Tibial nerve (tissue), 4 donors: ENCODE data around the gene KCNA3. TPM values are rescaled to one million over a fixed set of nuclear protein-coding genes. Genes with fewer than 3 reads are reported as not detected.
"Not testable (repeated sequence)": the region's sequence is repeated elsewhere in the genome, so short reads cannot be mapped to it uniquely, and the experiment has no call there.

Experiments
- DNase-seq, 2 donors: peaks; one replicate each; pipeline ENCODE4 v3.0.0-alpha.2; 2019; ENCODE audit warnings: low spot score in 2 of 2
- H3K27ac ChIP-seq, 4 donors: fragments of 200-600 bp; sonication (generic) in 3 of 4; one replicate each; pipeline ENCODE4 v1.5.1; 2017 to 2019; ENCODE audit warnings: mild to moderate bottlenecking in 1 of 4
- H3K27me3 ChIP-seq, 2 donors: fragments of 200-600 bp; sonication (generic) in 1 of 2; one replicate each; pipeline versions ENCODE4 v1.5.1 to v1.6.0; 2017 to 2019
- H3K36me3 ChIP-seq, 3 donors: fragments of 200-600 bp; sonication (generic); one replicate each; pipeline ENCODE4 v1.5.1; 2018 to 2019
- H3K4me1 ChIP-seq, 4 donors: fragments of 200-600 bp; sonication (generic) in 3 of 4; one replicate each; pipeline ENCODE4 v1.5.1; 2017 to 2019
- H3K4me3 ChIP-seq, 4 donors: fragments of 200-600 bp; sonication (generic) in 3 of 4; one replicate each; pipeline ENCODE4 v1.5.1; 2017 to 2019; ENCODE audit warnings: mild to moderate bottlenecking in 1 of 4, moderate library complexity in 1 of 4
- H3K9me3 ChIP-seq, 4 donors: fragments of 200-600 bp; sonication (generic) in 3 of 4; one replicate each; pipeline ENCODE4 v1.5.1; 2017 to 2019
- CTCF ChIP-seq, 5 experiments: fragments of 200-600 bp in 3 of 5; fragments of 450-650 bp in 2 of 5; sonication (generic) in 3 of 5; IDR thresholded peaks; one replicate each; pipeline ENCODE4 v1.5.1; 2016 to 2019; ENCODE audit warnings: antibody characterized with exemption in 5 of 5, mild to moderate bottlenecking in 3 of 5, moderate library complexity in 2 of 5
- EP300 ChIP-seq, 2 donors: sonication (generic); formaldehyde crosslinking; IDR thresholded peaks; one replicate each; pipeline ENCODE4 v1.6.1; 2017; ENCODE audit warnings: antibody characterized with exemption in 2 of 2, mild to moderate bottlenecking in 1 of 2
- POLR2A ChIP-seq, 2 donors: fragments of 450-650 bp; IDR thresholded peaks; one replicate each; pipeline ENCODE4 v1.6.1; 2017; ENCODE audit warnings: antibody characterized with exemption in 2 of 2, mild to moderate bottlenecking in 2 of 2, moderate library complexity in 2 of 2
- WGBS, 2 donors: methylation state at CpG; one replicate each; pipeline ENCODE4 v1.1.5; 2018; 5-methylcytosine and 5-hydroxymethylcytosine counted together
- total RNA-seq, 4 donors: library from RNA; depleted of rRNA; stranded (reverse); fragments of >200 nt; gene quantifications; one replicate each; pipeline ENCODE4 v1.1.0, GENCODE V29; 2016

KCNA3 gene
- total RNA-seq, 4 donors from 2014 or later: 0.30 to 3.9 (median 1.2) TPM

GRCh38 chr1:110672001-110672752 lies 2.6 kb downstream of the KCNA3 start:
- Histone ChIP-seq H3K4me3 (peak overlapping the region in 1 of 4 donors; percentile 59), H3K36me3 (no peaks in the 10 kb centered on the region), H3K9me3 (peaks cover 0 to 4% (median 0%) of the 10 kb centered on the region in 4 donors), H3K4me1 (peaks cover 0 to 20% (median 0%) of the 10 kb centered on the region in 4 donors), H3K27me3 (peaks cover 0 to 79% of the 10 kb centered on the region in 2 donors), H3K27ac (peak overlapping the region in 1 of 4 donors; percentile 81)
- TF ChIP-seq POLR2A (IDR thresholded peaks at IDR 0.05) (no peak), CTCF (IDR thresholded peaks at IDR 0.05) (no peak), EP300 (IDR thresholded peaks at IDR 0.05) (no peak)
- 45% methylated on average over 12 of the region's 12 CpGs for WGBS, 2 donors
- DNase-seq: no peak

DNA sequence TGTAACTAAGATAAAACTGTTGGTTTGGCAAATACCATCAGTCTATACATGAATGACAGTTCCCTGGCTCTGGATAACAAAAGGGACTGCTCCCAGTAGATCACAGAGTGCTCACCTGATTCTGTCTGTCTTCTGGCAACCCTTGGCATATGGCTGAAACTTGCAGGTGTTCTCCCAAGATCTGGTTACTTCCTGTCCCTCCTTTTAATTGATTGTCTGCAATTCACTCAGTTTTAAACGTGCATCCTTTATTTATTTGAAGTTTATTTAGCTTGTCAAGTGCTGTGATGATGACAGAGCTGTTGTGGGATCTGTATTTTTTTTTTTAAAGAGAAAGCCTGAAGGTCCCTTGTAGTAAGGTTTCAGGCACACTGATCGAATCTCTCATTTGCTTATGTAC lies 3.4 kb downstream of the KCNA3 start:
- peaks cover 0 to 70% of the 10 kb centered on the region in 2 donors for H3K27me3 ChIP-seq
- H3K27ac ChIP-seq: no peak overlapping the region
- no peaks in the 10 kb centered on the region for H3K36me3 ChIP-seq
- H3K9me3 ChIP-seq: peaks cover 0 to 4% (median 0%) of the 10 kb centered on the region in 4 donors
- TF ChIP-seq POLR2A (IDR thresholded peaks at IDR 0.05) (no peak), EP300 (IDR thresholded peaks at IDR 0.05) (no peak), CTCF (IDR thresholded peaks at IDR 0.05) (no peak)
- H3K4me1 ChIP-seq: peaks cover 0 to 20% (median 0%) of the 10 kb centered on the region in 4 donors
- H3K4me3 ChIP-seq: no peak overlapping the region
- WGBS, 2 donors: 41 to 48% methylated on average over 2 of the region's 2 CpGs
- DNase-seq: no peak

DNA sequence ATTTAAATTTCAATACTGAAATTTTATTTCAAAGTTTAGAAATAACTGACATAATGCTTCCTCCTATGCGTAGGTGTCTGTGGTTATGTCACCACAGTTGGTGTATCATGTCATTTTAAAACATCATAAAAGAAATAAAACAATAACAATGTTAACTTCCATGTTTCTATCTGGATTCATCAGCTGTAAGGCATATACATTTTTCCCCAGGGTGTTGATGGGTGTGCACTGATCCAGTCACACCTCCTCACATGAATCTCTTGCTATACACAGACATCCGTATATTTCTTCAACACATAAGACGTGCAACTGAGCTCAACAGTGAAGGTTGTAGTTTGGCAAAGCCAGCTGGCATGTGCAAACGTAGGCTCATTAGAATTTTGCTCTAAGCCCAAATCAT lies 6.2 kb downstream of the KCNA3 start:
- no peak for DNase-seq
- Histone ChIP-seq H3K4me3 (no peak overlapping the region), H3K27me3 (peaks cover 0 to 49% of the 10 kb centered on the region in 2 donors), H3K4me1 (no peaks in the 10 kb centered on the region), H3K27ac (no peak overlapping the region), H3K36me3 (no peaks in the 10 kb centered on the region), H3K9me3 (no peaks in the 10 kb centered on the region)
- TF ChIP-seq CTCF (IDR thresholded peaks at IDR 0.05) (no peak), POLR2A (IDR thresholded peaks at IDR 0.05) (no peak), EP300 (IDR thresholded peaks at IDR 0.05) (no peak)
- WGBS, 2 donors: 56 to 61% methylated on average over 4 of the region's 4 CpGs

GRCh38 chr1:110667776-110668175 lies 7.0 kb downstream of the KCNA3 start:
- 87 to 89% methylated on average over 2 of the region's 2 CpGs for WGBS, 2 donors
- Histone ChIP-seq H3K4me3 (no peak overlapping the region), H3K36me3 (no peaks in the 10 kb centered on the region), H3K4me1 (no peaks in the 10 kb centered on the region), H3K27me3 (peaks cover 0 to 41% of the 10 kb centered on the region in 2 donors), H3K9me3 (no peaks in the 10 kb centered on the region), H3K27ac (no peak overlapping the region)
- no peak for TF ChIP-seq CTCF (IDR thresholded peaks at IDR 0.05)
- TF ChIP-seq POLR2A (IDR thresholded peaks at IDR 0.05): no peak
- TF ChIP-seq EP300 (IDR thresholded peaks at IDR 0.05): no peak
- no peak for DNase-seq

- no peak overlapping the region for H3K4me3 ChIP-seq
- TF ChIP-seq EP300 (IDR thresholded peaks at IDR 0.05) (no peak), POLR2A (IDR thresholded peaks at IDR 0.05) (no peak), CTCF (IDR thresholded peaks at IDR 0.05) (no peak)
- no peak for DNase-seq
- no peaks in the 10 kb centered on the region for H3K36me3 ChIP-seq
- no peaks in the 10 kb centered on the region for H3K4me1 ChIP-seq
- H3K9me3 ChIP-seq: no peaks in the 10 kb centered on the region
- H3K27me3 ChIP-seq: peaks cover 0 to 7% of the 10 kb centered on the region in 2 donors
- H3K27ac ChIP-seq: no peak overlapping the region
- 79 to 84% methylated on average over 2 of the region's 2 CpGs for WGBS, 2 donors
Measured at GRCh38 chr1:110663241-110663640, 11.5 kb downstream of the KCNA3 start.

DNA sequence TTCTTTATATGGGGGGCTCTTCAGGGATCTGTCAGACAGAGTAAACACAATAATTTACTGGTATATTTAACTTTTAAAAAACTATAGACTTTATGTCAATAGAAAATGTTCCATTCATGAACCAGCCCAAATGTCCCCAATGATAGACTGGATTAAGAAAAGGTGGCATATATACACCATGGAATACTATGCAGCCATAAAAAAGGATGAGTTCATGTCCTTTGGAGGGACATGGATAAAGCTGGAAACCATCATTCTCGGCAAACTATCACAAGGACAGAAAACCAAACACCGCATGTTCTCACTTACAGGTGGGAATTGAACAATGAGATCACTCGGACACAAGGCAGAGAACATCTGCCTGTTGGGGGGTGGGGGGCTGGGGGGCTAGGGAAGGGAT lies 15.2 kb downstream of the KCNA3 start:
- WGBS, 2 donors: 95 to 96% methylated on average over 3 of the region's 3 CpGs
- H3K4me3 ChIP-seq: not testable (repeated sequence)

More for the DNA sequence above, 15.2 kb downstream of the KCNA3 start:
- not testable (repeated sequence) for H3K27me3 ChIP-seq, H3K9me3 ChIP-seq, H3K27ac ChIP-seq, H3K36me3 ChIP-seq, H3K4me1 ChIP-seq, DNase-seq
